B cell (primary cell): Measurements from ENCODE around the gene PORCN.

Source experiments
- EZH2 ChIP-seq: IDR thresholded peaks from 2 replicates; pipeline ENCODE4 v1.6.1; 2012; ENCODE audit warnings: borderline replicate concordance, low read depth, mild to moderate bottlenecking, moderate library complexity, low read length; ENCODE audit not compliant: insufficient read depth, poor library complexity, severe bottlenecking
- TF ChIP-seq, protein P1 (sequence below): fragments of 200-600 bp; IDR thresholded peaks from one replicate; pipeline ENCODE4 v1.8.0; 2022; ENCODE audit warnings: antibody characterized with exemption, mild to moderate bottlenecking

DNA sequence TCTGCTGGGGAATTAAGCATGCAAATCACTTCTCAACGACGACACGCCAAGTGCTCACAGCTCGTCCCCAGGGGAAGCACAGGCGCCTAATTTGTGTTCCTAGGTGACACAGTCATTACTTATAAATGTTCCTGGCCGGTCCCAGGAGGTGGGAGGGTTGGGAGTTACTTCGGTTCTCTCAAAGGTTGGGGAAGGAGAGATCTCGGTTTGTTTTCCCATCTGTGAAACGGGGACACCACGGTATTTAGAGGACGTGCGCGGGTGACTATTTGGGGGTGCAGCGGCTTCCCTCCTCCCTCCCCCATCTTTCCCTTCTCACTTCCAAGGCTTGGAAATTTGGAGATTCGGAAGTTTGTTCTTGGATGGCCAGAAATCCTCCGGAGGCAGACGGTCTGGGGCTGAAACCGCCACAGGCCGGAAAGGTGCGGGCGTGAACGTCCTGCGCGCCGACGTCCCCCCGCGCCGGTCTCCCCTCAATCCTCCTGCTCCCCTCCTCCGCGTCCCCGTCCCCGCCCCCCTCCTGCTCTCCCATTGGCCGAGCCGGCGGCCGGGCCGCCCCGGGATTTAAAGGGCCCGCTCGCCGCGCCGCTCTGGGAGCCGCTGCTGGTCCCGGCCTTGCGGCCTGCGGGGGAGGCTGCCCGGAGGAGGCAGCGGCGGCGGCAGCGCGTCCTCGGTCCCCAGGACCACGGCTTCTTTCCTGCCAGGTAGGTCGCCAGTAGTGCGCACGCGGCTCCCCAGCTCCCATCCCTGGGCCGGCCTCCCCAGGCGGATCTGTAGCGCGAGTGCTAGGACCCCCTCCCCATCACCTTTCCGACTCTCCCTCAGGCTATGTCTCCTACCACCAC lies at the start of gene PORCN:
- TF ChIP-seq, protein P1, sequence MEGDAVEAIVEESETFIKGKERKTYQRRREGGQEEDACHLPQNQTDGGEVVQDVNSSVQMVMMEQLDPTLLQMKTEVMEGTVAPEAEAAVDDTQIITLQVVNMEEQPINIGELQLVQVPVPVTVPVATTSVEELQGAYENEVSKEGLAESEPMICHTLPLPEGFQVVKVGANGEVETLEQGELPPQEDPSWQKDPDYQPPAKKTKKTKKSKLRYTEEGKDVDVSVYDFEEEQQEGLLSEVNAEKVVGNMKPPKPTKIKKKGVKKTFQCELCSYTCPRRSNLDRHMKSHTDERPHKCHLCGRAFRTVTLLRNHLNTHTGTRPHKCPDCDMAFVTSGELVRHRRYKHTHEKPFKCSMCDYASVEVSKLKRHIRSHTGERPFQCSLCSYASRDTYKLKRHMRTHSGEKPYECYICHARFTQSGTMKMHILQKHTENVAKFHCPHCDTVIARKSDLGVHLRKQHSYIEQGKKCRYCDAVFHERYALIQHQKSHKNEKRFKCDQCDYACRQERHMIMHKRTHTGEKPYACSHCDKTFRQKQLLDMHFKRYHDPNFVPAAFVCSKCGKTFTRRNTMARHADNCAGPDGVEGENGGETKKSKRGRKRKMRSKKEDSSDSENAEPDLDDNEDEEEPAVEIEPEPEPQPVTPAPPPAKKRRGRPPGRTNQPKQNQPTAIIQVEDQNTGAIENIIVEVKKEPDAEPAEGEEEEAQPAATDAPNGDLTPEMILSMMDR: no peak
- no peak for TF ChIP-seq EZH2
